Hematopoietic multipotent progenitor cell treated with erythropoietin and hydrocortisone succinate and interleukin-3 and kit ligand, for 6 days (in vitro differentiated cells): ENCODE measurements around the gene STMND1.

ENCODE experiments used
- DNase-seq: peaks from one replicate; pipeline ENCODE4 v3.0.0-alpha.2; 2015

STMND1 gene

DNA sequence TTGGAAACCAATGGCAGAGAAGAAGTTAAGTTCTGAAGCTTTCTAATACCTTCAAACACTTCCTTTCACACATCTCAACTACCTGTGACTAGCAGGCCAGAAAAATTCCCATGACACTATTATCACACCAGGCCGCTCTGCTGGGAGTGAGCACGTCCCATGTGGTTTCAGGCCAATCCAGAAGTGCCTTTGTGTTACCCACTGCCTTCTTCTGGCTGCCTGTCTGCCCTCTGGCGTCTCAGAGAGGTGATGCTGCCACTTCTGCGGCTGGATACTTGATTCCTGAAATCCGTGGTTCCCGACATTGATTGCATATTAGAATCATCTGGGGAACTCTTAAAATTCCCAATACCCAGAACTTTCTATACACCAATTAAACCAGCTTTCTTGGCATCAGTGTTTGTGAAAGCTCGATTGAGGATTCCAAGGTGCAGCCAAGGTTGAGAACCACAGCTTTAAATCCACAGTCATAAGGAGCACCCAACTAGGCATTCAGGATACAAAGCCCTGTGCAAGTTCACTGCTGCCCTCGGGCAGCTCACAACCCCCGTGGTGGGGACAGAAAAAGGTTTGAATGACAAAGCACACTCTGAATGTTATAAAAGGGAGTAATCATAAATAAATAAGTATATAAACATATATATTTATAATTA, 65.6 kb downstream of the STMND1 start:
- peak; percentile 15 for DNase-seq

DNA sequence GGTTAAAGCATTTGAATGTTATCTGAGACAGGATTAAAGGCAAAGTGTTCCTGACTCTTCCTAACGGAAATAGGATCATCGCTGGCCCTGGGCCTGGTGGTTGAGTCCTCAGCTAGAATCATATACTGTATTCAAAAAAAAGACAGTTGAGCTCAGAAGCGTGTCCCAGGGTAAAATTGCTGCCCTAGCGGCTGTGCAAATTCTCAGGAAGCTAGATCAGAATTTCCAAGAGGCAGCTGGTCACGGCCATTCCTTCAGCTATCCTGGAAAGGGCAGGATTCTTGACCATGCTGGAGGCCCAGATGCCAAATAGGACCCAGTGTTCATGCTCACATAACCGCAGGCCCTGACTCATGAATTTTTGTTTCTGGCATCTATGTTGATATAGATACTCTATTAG, 67.4 kb downstream of the STMND1 start:
- DNase-seq = no peak

- no peak for DNase-seq
These were observed 67.9 kb downstream of the STMND1 start for GRCh38 chr6:17169711-17170110.

DNA sequence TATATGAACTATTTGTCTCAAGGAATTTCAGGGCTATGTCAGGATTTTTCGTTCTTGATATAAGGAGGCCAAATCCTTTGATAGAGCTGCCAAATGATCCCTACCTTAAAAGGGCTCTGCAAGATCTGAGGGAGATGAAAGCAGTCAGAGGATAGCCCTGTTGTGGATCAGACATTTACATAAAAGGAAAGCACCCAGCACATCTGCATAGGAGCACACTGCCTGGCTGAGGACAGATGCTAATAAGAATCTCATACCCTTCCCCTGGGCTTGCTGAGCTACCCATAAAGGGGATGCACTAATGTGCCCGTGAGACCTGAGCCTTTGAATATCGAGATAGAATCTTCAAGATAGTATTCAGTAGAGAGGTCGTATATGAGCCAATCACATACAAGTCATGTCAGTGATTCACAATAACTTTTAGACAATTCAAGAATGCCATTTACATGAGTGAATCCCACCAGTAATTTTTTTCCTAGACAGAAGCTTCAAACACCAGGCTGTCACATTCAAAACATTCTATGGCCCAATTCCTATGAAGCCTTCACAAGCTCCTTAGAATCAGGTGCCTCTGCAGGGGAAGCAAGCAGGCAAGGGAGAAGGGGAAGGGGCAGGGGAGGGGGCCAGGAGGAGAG, 71.1 kb downstream of the STMND1 start:
- DNase-seq = no peak

DNA sequence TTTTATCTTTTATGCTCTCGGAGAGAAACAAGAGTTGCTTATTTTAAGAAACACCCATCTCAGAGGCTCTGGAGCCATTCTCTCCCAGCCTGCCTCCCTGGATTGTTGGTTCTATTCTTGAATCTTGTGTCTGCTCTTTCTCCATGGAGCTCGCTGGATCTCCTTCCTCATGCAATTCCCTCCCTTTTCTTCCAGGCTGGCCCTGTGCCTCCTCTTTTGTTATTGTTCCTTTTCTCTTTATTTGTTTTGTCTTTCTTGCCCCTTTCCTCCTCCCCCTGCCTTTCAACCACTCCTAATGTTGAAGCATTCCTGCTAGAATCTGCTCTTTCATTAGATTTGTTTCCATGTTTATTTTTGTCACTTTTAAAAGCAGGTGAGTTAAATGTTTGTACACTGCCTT, 76.5 kb downstream of the STMND1 start:
- DNase-seq = no peak

DNA sequence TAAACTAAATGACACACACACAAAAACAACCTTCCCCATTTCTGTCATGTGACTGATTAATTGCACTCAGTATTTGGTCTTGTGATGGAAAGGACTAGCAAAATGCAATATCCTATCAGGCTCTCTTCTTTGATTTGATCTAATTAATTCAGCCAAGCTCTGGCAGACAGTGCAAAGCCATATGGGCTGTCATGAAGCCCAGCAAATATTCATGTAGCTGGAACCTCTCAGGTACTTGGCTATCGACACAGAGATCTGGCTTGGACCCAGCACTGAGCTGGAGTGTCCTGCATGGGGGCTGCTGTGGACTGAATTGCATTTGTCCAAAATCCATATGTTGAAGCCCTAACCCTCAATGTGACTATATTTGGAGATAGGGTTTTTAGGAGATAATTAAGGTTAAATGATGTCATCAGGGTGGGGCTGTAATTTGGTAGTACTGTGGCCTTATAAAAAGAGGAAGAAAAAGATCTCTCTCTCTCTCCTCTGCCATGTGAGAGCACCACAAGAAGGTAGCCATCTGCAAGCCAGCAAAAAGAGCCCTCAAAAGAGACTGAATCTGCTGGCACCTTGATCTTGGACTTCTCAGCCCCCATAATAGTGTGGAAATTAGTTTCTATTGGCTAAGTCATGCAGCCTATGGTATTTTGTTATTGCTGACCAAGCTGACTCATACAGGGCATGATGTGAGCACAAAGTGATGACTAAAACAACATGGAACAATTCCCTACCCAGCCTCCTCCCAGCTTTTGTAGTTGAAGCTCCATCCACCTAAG, 77.1 kb downstream of the STMND1 start:
- peak; percentile 23 for DNase-seq

GRCh38 chr6:17179530-17180073, 77.8 kb downstream of the STMND1 start:
- no peak for DNase-seq
